GM19238 (cell line): ENCODE results near the gene LRRC75A.

Experiments
- DNase-seq: peaks from one replicate; pipeline ENCODE4 v3.0.0; 2011; ENCODE audit warnings: low spot score; ENCODE audit not compliant: insufficient read length

Gene LRRC75A

GRCh38 chr17:16493531-16494046 lies 1.6 kb upstream of the LRRC75A start:
- no peak for DNase-seq

- no peak for DNase-seq
Observed at GRCh38 chr17:16492613-16493530, 879 bp upstream of the LRRC75A start.

DNA sequence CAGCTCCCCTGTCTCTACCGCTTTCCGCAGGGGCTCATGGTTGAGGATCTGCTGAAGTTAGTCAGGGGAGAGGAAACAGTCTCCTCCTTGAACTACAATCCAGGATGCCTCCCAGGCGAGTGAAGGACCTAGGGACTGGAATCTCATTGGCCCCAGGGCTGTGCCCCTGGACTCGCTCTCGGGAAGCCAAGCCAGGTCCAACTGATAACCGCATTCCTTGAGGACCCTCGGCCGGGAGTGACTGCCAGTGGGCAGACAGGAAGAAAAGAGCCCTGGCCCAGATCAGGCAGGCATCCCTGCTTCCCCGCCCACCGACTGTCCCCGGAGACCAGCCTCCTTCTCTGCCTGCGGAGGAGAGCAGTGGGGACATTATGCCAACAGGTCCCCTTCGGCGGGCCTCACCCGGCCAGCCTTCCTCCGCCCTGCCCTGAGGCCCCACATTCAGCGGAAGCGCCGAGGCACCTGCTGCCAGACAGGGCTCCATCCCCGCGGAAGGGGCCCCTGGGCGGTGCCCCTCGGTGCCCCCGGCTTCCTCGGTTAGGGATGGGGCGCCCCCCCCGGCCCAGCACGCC lies 776 bp downstream of the LRRC75A start:
- DNase-seq: no peak

GRCh38 chr17:16489431-16489830 lies 2.6 kb downstream of the LRRC75A start:
- DNase-seq: no peak

GRCh38 chr17:16488968-16489337 lies 3.0 kb downstream of the LRRC75A start:
- DNase-seq: no peak

DNA sequence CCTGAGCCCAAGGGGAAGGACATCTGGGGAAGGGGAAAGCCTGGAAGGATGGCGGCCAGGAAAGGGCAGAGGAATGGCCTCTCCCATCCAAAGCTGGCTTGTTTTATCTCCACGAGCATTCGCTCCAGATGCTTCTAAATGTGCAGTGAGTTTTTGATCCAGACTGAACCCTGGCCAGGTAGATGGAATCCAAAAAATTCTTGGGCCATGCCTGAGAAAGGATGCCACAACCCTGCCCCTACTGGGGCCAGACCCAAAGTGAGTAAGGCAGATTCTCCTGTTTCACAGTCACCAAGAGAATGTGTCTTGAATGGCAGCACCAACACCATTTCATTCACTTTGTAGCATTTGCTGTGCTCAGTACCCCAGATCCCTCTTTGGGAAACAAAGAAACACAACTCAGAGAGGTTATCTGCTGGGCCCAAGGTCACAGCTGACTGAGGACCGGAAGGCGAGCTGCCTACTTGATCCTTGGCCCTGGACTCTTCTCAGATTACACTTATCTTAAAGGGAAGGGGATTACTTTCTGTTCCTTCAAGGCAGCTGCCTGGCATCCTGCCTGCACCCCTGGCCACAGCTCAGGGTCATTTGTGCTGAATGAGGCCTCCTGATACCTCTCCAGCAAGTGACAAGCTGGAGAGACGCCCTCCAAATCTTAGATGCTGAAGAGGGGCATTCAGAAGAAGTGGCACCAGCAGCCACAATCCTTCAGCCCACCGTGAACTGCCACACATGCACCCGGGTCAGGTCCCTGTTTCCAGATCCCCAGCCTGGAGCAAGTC lies 3.6 kb downstream of the LRRC75A start:
- no peak for DNase-seq

DNA sequence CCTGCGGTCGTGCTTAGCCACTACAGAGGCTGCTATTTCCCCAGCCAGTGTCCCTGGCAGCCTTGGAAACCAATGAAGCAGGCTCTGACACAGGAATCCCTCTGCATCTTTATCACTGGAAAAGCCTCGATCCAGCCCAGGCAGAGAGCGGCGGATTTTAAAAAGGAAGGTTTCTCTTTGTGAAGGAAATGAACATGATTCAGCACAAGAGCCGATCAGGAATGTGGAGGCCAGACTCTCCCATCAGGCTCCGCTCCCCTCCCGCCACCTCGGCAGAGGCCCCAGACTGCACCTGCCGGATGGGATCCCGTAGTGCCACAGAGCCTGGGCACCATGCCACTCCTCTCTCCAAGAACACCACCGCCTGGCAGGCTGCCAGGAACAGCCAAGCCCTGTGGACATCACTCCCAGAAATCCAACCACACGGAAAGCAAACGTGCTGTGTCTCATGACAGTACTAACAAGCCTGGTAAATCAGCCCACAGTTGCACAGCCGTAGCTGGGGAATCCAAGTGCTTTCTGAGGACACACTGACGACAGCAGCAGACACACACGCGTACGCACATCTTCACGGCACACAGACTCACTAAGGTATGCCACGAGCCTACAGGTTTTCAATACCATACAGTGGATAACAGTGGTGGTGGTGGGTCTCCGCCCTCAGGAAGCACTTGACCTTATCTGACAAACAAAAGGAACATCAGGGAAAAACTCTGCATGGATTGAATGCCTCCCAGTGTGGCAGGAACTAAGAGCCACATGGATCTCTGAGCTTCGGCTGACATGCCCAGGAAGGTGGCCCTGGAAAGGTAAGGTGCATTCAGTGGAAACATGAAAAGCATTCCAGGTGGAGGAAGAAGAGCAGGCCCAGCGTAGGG lies 5.4 kb downstream of the LRRC75A start:
- no peak for DNase-seq

DNA sequence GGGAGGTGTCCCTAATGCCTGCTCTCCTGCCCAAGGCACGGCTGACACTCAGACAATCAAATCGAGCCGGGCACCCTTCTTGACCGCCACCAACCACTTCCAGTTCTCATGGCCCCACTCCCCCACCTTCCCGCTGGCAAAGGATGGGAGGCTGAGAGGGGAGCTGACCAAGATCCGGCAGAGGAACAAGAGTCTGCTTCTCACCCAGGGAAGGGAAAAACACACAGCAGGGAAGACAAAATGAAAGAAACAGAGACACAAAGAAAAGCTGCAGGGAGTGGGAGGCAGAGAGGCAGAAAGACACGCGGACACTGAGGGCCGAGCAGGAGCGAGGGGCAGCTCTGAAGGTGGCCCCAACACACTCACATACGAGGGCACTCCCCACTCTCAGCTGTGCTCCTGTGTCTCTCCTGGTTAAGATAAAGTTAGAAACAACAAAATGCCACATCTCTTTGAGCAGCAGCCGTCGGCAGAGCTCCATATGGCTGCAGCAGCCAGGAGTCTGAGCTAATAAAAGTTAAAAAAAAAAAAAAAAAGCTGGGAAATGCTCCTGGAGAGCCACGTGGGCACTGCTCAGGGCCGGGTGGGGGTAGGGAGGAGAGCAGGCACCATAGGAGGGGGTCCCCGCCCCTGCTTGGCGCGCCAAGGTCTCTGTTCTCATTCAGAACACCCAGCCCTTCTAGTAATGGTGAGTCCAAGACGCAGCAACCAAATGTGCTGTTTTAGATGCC lies 7.4 kb downstream of the LRRC75A start:
- DNase-seq: no peak

DNA sequence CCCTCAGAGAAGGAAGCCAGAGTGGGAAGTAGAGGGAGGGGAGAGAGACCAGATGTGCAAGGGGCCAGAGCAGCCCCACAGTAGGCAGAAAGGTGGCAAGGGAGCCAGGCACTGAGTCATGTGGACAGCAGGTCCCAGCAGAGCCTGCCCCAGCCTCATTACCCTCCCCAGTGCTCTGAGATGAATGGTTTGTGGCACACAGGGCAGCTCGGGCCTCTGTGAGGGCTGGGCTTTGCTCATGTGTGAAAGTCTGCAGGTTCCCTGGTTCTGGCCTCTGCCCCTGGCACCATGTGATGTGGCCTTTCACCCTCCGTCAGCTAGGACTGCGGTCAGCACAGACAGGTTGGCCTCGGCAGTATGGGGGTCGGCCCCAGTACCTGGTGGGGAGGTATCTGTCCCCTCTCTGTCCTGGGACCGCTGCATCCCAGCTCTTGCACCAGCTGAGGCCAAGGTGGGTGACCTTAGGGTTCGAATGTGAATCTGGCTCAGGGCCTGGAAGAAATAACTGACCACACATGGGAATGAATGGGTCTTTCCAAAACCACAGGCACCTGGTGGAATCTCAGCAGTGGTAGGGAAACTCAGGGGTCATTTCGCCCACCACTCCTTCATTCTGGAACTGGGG lies 8.9 kb downstream of the LRRC75A start:
- DNase-seq: no peak

- no peak for DNase-seq
Observed at GRCh38 chr17:16482253-16482652, 9.7 kb downstream of the LRRC75A start.

GRCh38 chr17:16480995-16481394 lies 11.0 kb downstream of the LRRC75A start:
- DNase-seq: no peak

GRCh38 chr17:16479264-16479663 lies 12.7 kb downstream of the LRRC75A start:
- no peak for DNase-seq

DNA sequence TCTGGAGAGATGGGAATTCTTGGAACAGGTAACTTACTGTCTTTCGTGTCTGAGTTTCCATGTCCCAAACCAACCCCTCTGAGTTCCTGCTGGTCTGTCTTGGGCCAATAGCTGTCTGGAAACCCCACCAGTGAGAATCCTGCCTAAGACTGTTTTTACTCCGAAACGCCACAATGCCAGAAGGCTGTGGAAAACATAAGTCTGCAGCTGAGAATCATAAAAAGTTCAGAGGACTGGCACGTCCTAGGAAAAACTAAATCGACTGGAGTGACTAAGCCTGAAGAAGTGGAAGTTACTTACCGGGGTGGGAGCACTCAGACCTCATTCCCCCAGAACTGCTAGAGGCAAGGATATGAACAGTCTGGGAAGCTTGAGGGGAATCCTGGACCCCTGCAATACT lies 13.3 kb downstream of the LRRC75A start:
- no peak for DNase-seq

DNA sequence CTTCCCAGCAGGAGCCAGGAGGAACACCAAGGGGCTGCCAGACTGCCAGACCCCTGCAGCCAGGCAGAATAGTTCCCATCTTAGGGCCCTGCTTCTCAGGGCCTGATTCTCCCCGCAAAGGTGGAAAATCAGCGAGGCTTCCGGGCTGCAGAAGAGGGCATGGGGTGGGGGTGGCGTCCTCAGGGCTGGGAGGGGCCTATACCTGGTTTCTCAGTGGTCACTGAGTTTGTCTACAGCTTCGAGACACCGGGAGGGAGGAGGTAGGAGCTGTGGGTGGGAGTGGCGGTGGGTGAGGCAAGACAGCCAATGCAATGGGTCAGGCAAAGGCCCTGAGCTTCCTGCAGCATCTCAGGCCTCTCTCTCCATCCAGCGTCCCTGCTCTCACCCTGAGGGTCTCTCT lies 14.3 kb downstream of the LRRC75A start:
- DNase-seq: no peak

- DNase-seq: no peak
Observed at GRCh38 chr17:16477255-16477654, 14.7 kb downstream of the LRRC75A start.

- no peak for DNase-seq
Observed at GRCh38 chr17:16475179-16475704, 16.8 kb downstream of the LRRC75A start.

DNA sequence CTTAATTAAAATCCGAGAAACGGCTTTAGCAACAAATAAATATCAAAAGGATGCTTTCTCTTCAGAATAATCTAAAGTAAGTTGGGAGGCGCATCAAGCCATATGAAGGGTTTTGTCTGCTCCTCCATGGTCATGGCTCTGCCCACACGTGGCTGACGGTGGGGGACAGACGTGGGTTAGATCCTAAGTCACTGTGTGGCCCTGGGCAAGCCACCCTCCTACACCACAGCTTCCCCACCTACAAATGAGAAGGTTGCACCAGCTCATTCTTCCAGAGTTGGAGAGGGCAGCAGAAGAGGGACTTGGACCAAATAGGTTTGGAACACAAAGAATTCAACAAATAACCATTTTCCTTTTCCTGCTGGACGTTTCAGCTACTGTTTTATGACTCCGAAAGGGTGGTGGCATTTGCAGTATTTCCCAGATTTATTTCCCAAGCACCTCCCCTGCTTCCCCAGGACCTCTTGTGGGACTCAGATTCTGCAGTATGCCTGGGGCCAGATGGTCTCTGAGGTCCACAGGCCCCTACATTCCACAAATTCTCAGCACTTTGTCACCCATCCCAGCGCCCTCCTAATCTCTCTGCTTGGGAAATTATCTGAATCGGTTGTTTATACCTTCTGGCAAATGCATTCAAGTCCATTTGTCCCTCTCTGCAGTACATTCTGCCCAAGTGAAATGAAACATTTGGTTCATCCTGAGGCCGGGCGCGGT lies 17.8 kb downstream of the LRRC75A start:
- DNase-seq: no peak

- DNase-seq: no peak
Observed at GRCh38 chr17:16473044-16474011, 18.7 kb downstream of the LRRC75A start.
